A673 (cell line): ENCODE data around the gene UBASH3A. TPM values are rescaled to one million over a fixed set of nuclear protein-coding genes. Genes with fewer than 3 reads are reported as not detected.

Experiments
- BruUV-seq: library from RNA; stranded (reverse); fragments of 400-500 nt; replicated peaks from 2 replicates; lab custom pipeline; 2021; lab: Mats Ljungman, UMichigan
- CTCF ChIA-PET: fragments of 300-600 bp; sonication (Branson Sonifier 250); formaldehyde crosslinking; loops from one replicate; lab custom pipeline; 2022; ENCODE audit warnings: antibody characterized with exemption; lab: Charles Lee
- POLR2A ChIA-PET: fragments of 300-600 bp; sonication (Branson Sonifier 250); formaldehyde crosslinking; loops from one replicate; lab custom pipeline; 2022; ENCODE audit warnings: antibody characterized with exemption; ENCODE audit not compliant: low non-redundant PET; lab: Charles Lee
- DNase-seq: peaks from one replicate; pipeline ENCODE4 v3.0.0-alpha.2; 2015; ENCODE audit warnings: low spot score
- H3K27ac ChIP-seq: fragments of 200-600 bp; sonication (generic); 2 replicates; pipeline ENCODE4 v1.5.1; 2016; ENCODE audit warnings: mixed run types, low read depth, mild to moderate bottlenecking, mixed read lengths, antibody characterized with exemption, low read length; ENCODE audit not compliant: poor library complexity, severe bottlenecking
- H3K27me3 ChIP-seq: fragments of 200-600 bp; sonication (generic); replicated peaks from 2 replicates; pipeline ENCODE4 v1.6.1; 2017; ENCODE audit warnings: mixed run types, low read depth, mild to moderate bottlenecking, mixed read lengths, antibody characterized with exemption, low read length; ENCODE audit not compliant: insufficient read depth, poor library complexity
- H3K36me3 ChIP-seq: fragments of 200-600 bp; sonication (generic); 2 replicates; pipeline ENCODE4 v1.6.1; 2016; ENCODE audit warnings: mixed run types, mild to moderate bottlenecking, mixed read lengths, antibody characterized with exemption, low read length; ENCODE audit not compliant: insufficient read depth, poor library complexity, severe bottlenecking
- H3K4me1 ChIP-seq: fragments of 200-600 bp; sonication (generic); 2 replicates; pipeline ENCODE4 v1.6.1; 2017; ENCODE audit warnings: mixed run types, mild to moderate bottlenecking, mixed read lengths, antibody characterized with exemption, low read length; ENCODE audit not compliant: insufficient read depth, poor library complexity, severe bottlenecking
- H3K4me3 ChIP-seq: fragments of 200-600 bp; sonication (generic); 2 replicates; pipeline ENCODE4 v1.5.1; 2016; ENCODE audit warnings: low read depth, mixed run types, mild to moderate bottlenecking, mixed read lengths, low read length; ENCODE audit not compliant: poor library complexity, severe bottlenecking
- H3K9me3 ChIP-seq: fragments of 200-600 bp; sonication (generic); 2 replicates; pipeline ENCODE4 v1.6.1; 2016; ENCODE audit warnings: mixed run types, low read depth, mild to moderate bottlenecking, mixed read lengths, antibody characterized with exemption, low read length; ENCODE audit not compliant: poor library complexity, severe bottlenecking
- EZH2 ChIP-seq: fragments of 200-600 bp; sonication (generic); IDR thresholded peaks from 2 replicates; pipeline ENCODE4 v1.6.1; 2017; ENCODE audit warnings: borderline replicate concordance, low read depth, mild to moderate bottlenecking, mixed read lengths, antibody characterized with exemption, low read length; ENCODE audit not compliant: poor library complexity, severe bottlenecking
- intact Hi-C: fragments of 100-400 bp; cut with micrococcal nuclease; formaldehyde crosslinking; loops from one replicate; pipeline ENCODE4 v1.10.0; 2022; ENCODE audit not compliant: unreplicated experiment
- total RNA-seq: library from RNA; stranded (reverse); gene quantifications from 2 replicates; pipeline ENCODE4 v1.2.3, GENCODE V29; 2021
- TF ChIP-seq, protein P1 (sequence below): fragments of 300-800, 200-600 bp; sonication (generic); conservative IDR thresholded peaks from 2 replicates; pipeline ENCODE4 v1.5.1; 2017; ENCODE audit warnings: low read depth, mild to moderate bottlenecking, antibody characterized with exemption, low read length, moderate library complexity, mixed read lengths

Gene UBASH3A
- total RNA-seq, 1 experiment from 2014 or later: not detected

DNA sequence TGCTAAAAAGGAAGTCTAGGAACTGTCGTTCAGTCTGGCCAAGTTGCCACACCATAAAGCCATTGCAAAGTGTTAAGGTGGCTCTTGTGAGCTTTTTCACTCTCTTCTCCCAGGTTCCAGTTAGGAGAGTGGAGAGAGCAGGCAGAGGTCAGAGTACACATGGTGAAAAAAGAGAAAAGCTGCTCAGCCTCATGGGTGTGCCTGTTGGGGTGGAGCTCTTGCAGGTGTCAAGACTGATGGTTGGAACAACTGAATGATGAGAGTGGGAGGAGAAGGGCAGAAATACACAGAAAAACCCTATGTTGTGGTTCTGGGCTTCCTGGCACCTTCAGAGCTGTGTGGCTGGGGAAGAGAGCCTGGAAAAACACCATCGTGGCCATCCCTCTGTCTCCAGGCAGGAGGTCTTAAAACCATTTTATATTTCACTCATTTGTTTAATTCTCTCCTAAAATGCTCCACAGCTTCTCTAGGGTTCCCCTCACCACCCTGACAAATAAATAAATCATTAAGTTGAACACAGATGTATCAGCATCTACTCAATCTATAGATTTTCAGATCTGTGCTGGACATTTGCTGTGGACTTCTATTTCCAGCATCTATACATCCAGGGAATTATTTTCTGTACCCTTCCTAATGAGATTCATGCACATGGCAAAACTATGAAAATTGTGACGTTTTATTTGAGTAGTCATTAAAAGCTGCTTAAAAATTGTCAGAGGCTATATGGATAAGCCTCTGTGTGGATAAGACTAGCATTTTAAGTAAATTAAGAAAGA is 17.5 kb downstream of the UBASH3A start:
- peaks cover 9% of the 10 kb centered on the region for H3K9me3 ChIP-seq
- H3K36me3 ChIP-seq: no peaks in the 10 kb centered on the region
- no peak for DNase-seq
- peaks cover 51% of the 10 kb centered on the region for H3K27me3 ChIP-seq
- no TSS peak for BruUV-seq
- TF ChIP-seq EZH2: no peak
- TF ChIP-seq, protein P1, sequence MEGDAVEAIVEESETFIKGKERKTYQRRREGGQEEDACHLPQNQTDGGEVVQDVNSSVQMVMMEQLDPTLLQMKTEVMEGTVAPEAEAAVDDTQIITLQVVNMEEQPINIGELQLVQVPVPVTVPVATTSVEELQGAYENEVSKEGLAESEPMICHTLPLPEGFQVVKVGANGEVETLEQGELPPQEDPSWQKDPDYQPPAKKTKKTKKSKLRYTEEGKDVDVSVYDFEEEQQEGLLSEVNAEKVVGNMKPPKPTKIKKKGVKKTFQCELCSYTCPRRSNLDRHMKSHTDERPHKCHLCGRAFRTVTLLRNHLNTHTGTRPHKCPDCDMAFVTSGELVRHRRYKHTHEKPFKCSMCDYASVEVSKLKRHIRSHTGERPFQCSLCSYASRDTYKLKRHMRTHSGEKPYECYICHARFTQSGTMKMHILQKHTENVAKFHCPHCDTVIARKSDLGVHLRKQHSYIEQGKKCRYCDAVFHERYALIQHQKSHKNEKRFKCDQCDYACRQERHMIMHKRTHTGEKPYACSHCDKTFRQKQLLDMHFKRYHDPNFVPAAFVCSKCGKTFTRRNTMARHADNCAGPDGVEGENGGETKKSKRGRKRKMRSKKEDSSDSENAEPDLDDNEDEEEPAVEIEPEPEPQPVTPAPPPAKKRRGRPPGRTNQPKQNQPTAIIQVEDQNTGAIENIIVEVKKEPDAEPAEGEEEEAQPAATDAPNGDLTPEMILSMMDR: no peak
- CTCF ChIA-PET: no interaction called here
- POLR2A ChIA-PET: no interaction called here
- H3K4me3 ChIP-seq: no peak overlapping the region
- H3K4me1 ChIP-seq: peaks cover 26% of the 10 kb centered on the region
- H3K27ac ChIP-seq: no peak overlapping the region
- intact Hi-C loops: no loop called here

DNA sequence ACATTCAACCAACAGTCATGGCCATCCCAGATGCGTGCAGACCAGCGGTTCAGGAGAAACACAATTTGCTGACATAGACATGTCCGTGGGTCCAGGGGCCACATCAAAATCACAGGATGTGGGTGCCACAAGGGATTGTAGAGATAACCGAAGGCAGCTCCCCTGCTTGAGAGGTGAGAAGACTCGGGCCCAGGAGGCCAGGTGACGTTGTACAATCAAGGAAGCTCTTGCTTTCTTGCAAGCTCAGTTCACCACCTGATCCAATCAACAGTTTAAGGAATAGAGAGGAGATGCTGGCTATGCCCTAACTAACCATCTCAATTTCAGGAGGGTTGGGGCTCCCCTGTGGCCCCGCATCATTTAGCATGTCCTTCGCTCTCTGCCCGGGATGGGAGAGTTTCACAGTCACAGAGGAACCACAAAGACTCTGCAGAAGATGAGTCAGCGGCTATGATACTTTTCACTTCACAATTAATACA is 19.5 kb downstream of the UBASH3A start:
- no TSS peak for BruUV-seq
- CTCF ChIA-PET: no interaction called here

DNA sequence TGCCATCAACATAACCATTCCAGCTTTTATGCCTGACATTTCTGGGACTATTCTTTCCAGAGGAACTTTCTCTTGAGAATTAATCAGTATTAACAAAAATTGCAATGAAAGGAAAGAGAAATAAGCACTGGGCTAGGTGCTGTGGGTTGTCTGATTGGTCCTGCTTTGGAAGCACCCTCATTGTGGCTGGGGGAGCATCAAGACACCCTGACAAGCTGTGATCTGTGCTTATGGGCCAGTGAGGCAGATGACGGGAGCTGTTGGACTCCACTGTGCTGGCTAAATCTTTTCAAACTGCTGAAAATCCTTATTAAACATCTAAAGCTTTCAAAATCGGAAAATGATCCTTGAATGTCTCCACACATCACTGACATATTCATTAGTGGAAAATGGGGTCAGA is 20.0 kb downstream of the UBASH3A start:
- no peak overlapping the region for H3K27ac ChIP-seq
- DNase-seq: no peak
- CTCF ChIA-PET: no interaction called here
- BruUV-seq: no TSS peak
- TF ChIP-seq, protein P1: no peak
- TF ChIP-seq EZH2: no peak
- intact Hi-C loops: no loop called here
- no peaks in the 10 kb centered on the region for H3K36me3 ChIP-seq
- H3K4me3 ChIP-seq: no peak overlapping the region
- peaks cover 27% of the 10 kb centered on the region for H3K4me1 ChIP-seq
- POLR2A ChIA-PET: no interaction called here
- peaks cover 9% of the 10 kb centered on the region for H3K9me3 ChIP-seq
- peaks cover 70% of the 10 kb centered on the region for H3K27me3 ChIP-seq

More for the DNA sequence above, 19.5 kb downstream of the UBASH3A start:
- H3K4me3 ChIP-seq: no peak overlapping the region
- peaks cover 9% of the 10 kb centered on the region for H3K9me3 ChIP-seq
- peaks cover 27% of the 10 kb centered on the region for H3K4me1 ChIP-seq
- H3K27me3 ChIP-seq: peaks cover 70% of the 10 kb centered on the region
- DNase-seq: no peak
- H3K36me3 ChIP-seq: no peaks in the 10 kb centered on the region
- H3K27ac ChIP-seq: no peak overlapping the region
- intact Hi-C loops: no loop called here
- POLR2A ChIA-PET: no interaction called here
- TF ChIP-seq, protein P1: no peak
- TF ChIP-seq EZH2: no peak
